PFSK-1 (cell line): ENCODE data around the gene TMC1.

Experiments
- FOXP2 ChIP-seq: optimal IDR thresholded peaks from 2 replicates; pipeline ENCODE3; 2011; ENCODE audit warnings: borderline replicate concordance, control low read depth, inconsistent platforms; ENCODE audit not compliant: insufficient read depth; ENCODE audit errors: extremely low read length, extremely low read depth
- POLR2AphosphoS5 ChIP-seq: IDR thresholded peaks from 2 replicates; pipeline ENCODE4 v1.6.1; 2012; ENCODE audit warnings: low read depth, mild to moderate bottlenecking, control low read depth, low read length, moderate library complexity
- SIN3A ChIP-seq: IDR thresholded peaks from 2 replicates; pipeline ENCODE4 v1.6.1; 2012; ENCODE audit warnings: mild to moderate bottlenecking, low read length, moderate library complexity, borderline replicate concordance; ENCODE audit not compliant: insufficient read depth
- TAF1 ChIP-seq: IDR thresholded peaks from 2 replicates; pipeline ENCODE4 v1.6.1; 2012; ENCODE audit warnings: low read length, control low read depth, borderline replicate concordance; ENCODE audit not compliant: insufficient read depth
- TF ChIP-seq, protein P1 (sequence below), 2 experiments: IDR thresholded peaks; 2 replicates each; pipeline versions ENCODE4 v1.6.1 to v1.8.0; 2011 to 2012; ENCODE audit warnings: low read depth in 2 of 2, low read length in 2 of 2, control low read depth in 1 of 2, inconsistent platforms in 1 of 2, mild to moderate bottlenecking in 1 of 2, moderate library complexity in 1 of 2; ENCODE audit not compliant: insufficient read depth in 1 of 2

TMC1 gene

GRCh38 chr9:72685911-72686310, 164.5 kb downstream of the TMC1 start:
- no peak for TF ChIP-seq SIN3A
- TF ChIP-seq POLR2AphosphoS5, result no peak
- TF ChIP-seq, protein P1, sequence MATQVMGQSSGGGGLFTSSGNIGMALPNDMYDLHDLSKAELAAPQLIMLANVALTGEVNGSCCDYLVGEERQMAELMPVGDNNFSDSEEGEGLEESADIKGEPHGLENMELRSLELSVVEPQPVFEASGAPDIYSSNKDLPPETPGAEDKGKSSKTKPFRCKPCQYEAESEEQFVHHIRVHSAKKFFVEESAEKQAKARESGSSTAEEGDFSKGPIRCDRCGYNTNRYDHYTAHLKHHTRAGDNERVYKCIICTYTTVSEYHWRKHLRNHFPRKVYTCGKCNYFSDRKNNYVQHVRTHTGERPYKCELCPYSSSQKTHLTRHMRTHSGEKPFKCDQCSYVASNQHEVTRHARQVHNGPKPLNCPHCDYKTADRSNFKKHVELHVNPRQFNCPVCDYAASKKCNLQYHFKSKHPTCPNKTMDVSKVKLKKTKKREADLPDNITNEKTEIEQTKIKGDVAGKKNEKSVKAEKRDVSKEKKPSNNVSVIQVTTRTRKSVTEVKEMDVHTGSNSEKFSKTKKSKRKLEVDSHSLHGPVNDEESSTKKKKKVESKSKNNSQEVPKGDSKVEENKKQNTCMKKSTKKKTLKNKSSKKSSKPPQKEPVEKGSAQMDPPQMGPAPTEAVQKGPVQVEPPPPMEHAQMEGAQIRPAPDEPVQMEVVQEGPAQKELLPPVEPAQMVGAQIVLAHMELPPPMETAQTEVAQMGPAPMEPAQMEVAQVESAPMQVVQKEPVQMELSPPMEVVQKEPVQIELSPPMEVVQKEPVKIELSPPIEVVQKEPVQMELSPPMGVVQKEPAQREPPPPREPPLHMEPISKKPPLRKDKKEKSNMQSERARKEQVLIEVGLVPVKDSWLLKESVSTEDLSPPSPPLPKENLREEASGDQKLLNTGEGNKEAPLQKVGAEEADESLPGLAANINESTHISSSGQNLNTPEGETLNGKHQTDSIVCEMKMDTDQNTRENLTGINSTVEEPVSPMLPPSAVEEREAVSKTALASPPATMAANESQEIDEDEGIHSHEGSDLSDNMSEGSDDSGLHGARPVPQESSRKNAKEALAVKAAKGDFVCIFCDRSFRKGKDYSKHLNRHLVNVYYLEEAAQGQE (IDR thresholded peaks at IDR 0.05; ENCODE audit: insufficient read depth in 1 of 2, low read depth in 2 of 2, low read length in 2 of 2), result no peak
- no peak for TF ChIP-seq FOXP2
- TF ChIP-seq TAF1, result no peak

- TF ChIP-seq POLR2AphosphoS5, result no peak
- TF ChIP-seq FOXP2, result no peak
- TF ChIP-seq, protein P1 (IDR thresholded peaks at IDR 0.05; ENCODE audit: insufficient read depth in 1 of 2, low read depth in 2 of 2, low read length in 2 of 2), result no peak
- TF ChIP-seq TAF1, result no peak
- TF ChIP-seq SIN3A, result no peak
Observed at GRCh38 chr9:72687331-72687730, 165.9 kb downstream of the TMC1 start.

DNA sequence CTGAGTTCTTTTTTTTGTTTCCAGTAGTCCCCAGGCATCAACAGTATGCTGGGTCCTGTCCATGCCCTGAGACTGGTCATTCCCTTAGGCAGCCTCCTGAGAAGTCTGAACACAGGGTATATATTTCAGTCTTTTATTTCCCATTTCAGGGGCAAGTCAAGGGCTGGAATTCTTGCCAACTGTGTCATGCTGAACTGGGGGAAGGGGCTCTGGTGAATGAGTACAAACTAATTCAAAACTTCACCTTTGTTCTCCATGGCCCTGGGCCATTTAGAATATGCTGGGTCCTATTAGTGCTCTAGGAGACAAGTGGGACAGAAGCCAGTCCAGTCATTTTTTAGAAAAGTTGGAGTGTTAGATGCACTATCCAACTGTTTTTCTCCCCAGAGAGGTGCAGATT, 170.3 kb downstream of the TMC1 start:
- no peak for TF ChIP-seq SIN3A
- no peak for TF ChIP-seq FOXP2
- TF ChIP-seq POLR2AphosphoS5, result no peak
- no peak for TF ChIP-seq TAF1
- TF ChIP-seq, protein P1 (IDR thresholded peaks at IDR 0.05; ENCODE audit: insufficient read depth in 1 of 2, low read depth in 2 of 2, low read length in 2 of 2), result no peak

GRCh38 chr9:72695365-72695764, 174.0 kb downstream of the TMC1 start:
- TF ChIP-seq FOXP2, result no peak
- no peak for TF ChIP-seq TAF1
- no peak for TF ChIP-seq SIN3A
- TF ChIP-seq POLR2AphosphoS5, result no peak
- TF ChIP-seq, protein P1 (IDR thresholded peaks at IDR 0.05; ENCODE audit: insufficient read depth in 1 of 2, low read depth in 2 of 2, low read length in 2 of 2), result no peak

DNA sequence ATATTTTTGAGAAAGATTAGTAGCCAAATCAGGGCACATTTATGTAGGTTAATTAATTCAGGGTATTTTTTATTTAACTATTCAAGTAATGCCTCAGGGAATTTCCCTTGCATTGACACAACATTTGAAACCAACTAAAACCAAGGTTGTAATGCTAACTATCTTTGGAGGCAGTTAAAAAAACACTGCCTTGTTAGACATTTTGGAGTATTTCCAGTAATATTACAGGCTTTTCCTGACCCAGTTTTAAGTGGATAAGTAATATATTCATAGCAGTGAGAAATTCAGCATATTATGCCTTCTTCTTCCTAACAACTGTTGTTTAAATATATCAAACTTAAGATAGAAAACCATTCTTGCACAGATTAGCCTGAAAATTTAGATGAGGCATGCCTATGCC, 175.1 kb downstream of the TMC1 start:
- TF ChIP-seq POLR2AphosphoS5, result no peak
- TF ChIP-seq SIN3A, result no peak
- no peak for TF ChIP-seq FOXP2
- no peak for TF ChIP-seq TAF1
